HG03064 (cell line): ENCODE data around the gene RERE.
"Not testable (repeated sequence)": the region's sequence is repeated elsewhere in the genome, so short reads cannot be mapped to it uniquely, and the experiment has no call there.

Experiments
- ATAC-seq: cut with Tn5 transposase; IDR thresholded peaks from one replicate; pipeline ENCODE4 v1.9.1; 2021; ENCODE audit warnings: low read depth; ENCODE audit not compliant: unreplicated experiment

RERE gene

DNA sequence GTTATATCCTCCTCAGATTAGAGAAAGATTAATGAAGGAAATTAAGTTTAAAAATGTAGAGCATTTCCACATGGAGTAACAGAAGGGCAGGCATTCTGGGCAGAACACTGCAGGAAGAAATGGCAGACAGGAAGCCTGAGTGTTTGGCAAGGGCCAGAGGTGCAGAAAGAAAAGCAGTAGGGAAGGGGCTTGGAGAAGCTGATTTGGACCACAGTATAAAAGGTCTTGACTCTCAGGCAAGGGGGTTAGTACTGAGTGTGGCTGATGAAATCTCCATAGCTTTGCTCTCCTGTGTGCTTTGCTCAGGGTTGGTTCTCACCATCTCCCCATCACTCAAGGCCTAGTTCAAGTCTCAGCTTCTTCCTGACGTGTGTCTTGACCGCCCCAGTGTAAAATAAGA is 419.4 kb downstream of the RERE start:
- ATAC-seq: no peak

- ATAC-seq: no peak
Observed at GRCh38 chr1:8397511-8397910, 419.9 kb downstream of the RERE start.

- ATAC-seq: no peak
Observed at GRCh38 chr1:8396786-8397406, 420.5 kb downstream of the RERE start.

- no peak for ATAC-seq
Observed at GRCh38 chr1:8396083-8396785, 421.2 kb downstream of the RERE start.

DNA sequence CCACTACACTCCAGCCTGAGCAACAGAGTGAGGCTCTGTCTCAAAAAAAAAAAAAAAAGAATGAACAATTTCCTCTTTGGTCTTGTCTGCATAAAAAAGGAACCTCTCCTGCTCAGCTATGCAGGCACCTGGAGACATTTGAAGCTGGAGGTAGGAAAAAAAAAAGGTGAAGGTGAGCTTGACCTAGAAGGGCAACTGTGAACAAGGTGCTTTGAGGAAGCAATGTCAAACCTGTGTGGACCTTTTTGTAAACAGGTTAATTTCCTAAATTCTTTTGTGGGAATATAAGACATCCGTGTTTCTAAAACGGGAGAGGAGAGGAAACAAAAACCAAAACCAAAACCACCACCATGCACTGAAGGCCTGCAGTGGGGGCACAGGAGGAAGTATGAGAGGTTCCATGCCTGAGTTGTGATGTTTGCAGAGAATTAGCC is 422.0 kb downstream of the RERE start:
- ATAC-seq: no peak

DNA sequence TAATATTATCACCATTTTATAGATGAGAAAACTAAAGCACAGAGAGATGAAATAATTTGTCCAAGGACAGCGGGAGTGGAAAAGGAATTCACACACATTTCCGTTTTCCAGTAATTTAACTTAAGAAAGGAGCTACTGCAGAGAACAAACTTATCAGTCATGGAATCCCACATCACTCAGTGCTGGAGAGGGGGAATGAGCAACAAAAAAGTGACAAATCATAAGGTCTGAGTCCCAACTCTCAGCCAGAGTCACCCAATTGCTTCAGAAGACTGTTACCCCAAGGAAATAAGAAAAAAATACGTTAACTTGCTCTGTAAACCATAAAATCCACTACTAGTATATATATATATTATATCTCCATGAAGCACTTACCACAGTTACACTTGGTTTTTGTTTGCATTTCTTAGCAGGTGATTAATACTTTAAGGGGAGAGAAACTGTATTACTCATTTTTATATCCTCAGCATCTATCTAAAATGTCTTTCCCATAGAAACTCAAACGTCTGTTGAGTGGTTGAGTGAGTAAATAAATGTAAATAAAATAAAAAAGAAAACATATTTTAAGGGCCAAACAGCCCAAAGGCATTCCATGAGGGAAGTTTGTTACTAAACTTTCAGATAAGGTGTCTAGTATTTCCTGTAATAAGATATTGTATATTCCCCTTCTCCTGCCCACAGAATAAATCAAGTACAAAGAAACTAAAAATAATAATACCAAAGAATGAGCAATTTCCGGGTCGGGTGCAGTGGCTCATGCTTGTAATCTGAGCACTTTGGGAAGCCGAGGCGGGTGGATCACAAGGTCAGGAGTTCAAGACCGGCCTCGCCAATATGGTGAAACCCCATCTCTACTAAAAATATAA is 422.8 kb downstream of the RERE start:
- ATAC-seq: no peak

- no peak for ATAC-seq
Observed at GRCh38 chr1:8392522-8392921, 424.9 kb downstream of the RERE start.

GRCh38 chr1:8390707-8391106 is 426.7 kb downstream of the RERE start:
- no peak for ATAC-seq

- ATAC-seq: no peak
Observed at GRCh38 chr1:8389958-8390535, 427.4 kb downstream of the RERE start.

GRCh38 chr1:8388732-8389562 is 428.5 kb downstream of the RERE start:
- ATAC-seq: no peak

DNA sequence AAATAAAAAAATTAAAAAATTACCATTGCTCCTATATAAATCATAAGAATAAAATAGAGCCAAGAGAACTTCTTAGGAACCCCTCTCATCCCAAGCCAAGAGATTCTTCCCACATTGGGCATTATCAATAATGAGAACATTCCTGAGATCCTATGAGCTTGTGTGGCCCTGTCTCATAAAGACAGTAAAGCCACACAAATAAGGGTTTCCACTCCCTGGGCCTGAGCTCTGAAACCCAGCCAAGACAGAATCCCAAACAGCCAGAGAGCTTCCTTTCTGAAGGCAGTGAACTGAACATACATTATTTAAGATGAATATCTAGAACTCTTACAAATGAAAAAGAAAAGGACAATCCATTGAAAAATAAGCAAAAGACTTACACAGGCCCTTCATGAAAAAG is 431.2 kb downstream of the RERE start:
- ATAC-seq: no peak

- no peak for ATAC-seq
Observed at GRCh38 chr1:8384577-8384976, 432.9 kb downstream of the RERE start.

DNA sequence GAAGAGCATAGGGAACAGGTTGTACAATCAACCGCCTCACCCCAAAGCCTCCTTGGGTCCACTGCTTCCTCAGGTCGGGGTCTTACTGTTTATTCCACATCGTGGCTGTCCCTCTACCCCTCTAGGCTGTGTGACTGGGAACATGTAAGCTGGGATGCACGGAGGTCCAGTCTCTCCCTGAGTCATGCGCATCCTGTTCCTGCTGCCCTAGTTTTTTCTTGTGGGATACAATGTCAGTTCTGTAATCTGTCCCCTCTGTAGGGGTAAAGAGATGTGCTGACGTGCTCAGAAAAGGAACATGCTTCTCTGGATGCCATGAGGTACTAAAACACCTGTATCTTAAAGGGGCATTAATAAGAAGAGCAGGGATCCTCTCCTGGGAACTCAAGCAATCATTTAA is 433.4 kb downstream of the RERE start:
- no peak for ATAC-seq

DNA sequence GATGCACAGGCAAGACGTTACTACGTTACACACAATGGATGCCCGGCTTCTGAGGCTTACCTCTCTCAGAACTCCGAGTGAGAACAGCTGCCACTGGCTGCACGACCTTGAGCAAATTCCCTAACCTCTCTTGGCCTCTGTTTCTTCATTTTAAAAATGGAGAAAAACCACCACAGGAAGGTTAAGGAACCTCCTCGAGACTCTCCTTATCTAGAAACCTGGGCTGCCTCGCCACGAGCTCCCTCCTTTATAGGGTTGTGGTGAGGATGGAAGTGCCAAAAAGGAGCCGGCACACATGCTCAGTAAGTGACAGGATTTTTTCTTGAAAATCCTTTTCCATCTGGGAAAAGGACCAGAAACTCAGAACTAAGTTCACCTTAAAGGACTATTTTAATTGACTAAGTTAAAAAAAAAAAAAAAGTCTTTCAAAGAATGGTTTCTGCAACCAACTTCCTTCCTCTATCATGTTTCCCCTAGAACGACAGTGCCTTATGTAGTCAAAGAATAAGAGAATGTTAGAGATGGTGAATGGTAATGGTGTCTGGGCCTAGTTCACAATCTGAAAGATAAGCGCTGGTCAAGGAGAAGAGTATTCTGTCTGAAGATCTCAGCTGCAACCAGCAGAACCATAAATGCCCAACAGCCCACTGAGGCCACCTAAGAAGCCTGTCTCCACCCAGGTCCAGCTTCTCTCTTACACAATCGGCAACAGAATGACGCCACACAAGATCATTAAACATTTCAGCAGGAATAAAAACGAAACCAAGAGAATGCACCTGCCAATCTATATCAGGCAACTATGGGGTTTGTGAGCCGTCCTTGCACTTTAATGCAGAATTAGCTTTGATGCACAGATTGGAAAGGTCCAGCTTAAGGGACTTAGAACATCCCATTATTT is 434.6 kb downstream of the RERE start:
- no peak for ATAC-seq

GRCh38 chr1:8382051-8382505 is 435.4 kb downstream of the RERE start:
- ATAC-seq: no peak

DNA sequence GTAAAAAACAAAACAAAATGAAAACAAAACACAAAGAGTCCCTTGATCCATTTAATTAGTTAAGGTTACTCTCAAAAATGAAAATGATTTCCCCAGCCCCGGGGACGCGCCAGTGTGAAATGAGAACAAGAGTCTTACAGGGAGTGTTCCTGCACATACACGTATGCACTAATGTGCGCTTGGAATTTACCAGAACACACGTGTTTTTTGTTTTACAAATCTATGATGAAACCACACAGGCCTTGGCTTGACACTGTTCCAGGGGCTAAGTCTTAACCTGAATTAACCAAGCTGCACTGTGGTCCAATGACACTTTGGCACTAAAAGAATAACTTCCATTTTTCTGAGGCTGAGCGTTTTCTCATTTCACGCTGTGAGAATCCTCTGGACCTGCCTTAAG is 435.8 kb downstream of the RERE start:
- ATAC-seq: no peak

DNA sequence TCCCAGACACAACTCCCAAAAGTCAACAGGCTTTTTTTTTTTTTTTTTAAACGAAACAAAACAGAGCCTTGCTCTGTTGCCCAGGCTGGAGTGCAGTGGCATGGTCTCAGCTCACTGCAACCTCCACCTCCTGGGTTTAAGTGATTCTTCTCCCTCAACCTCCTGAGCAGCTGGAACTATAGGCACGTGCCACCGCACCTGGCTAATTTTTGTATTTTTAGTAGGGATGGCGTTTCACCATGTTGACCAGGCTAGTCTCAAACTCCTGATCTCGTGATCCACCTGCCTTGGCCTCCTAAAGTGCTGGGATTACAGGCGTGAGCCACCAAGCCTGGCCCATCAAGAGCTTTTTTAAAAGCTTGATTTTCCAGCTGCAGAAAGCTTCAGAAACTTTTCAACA is 437.1 kb downstream of the RERE start:
- ATAC-seq: not testable (repeated sequence)

DNA sequence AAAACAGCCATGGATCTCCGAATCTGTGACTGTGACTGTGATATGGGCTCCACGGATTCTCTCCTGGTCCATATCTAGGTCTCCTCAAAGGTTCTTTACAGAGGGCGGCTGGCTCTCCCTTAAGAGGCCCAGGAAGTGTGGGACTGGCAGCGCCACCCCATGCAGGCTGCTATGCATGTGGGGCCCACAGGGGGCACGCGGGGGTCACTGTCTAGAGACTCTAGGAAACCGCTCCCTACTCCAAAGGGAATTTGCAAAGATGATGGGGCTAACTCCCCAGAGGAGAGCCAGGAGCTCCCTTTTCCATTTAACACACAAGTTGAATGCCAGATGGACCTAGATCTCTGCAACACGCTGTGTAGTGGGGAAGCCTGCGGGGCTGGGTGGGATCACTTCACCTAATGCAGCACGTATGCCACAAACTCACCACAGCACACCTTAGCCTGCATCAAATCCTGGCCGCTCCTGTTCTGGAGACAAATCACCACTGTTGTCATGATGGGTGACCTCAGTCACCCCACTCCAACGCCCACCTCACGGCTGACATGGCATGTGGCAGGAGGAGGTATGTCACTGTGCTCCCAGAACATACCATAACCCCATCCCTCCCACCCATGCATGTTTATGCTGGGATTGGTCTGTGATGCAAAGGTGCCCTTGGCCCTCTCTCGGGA is 437.8 kb downstream of the RERE start:
- no peak for ATAC-seq
